HUES6 (cell line): Measurements from ENCODE around the gene OIT3.

Experiments used
- H3K27ac ChIP-seq: 2 replicates; pipeline ENCODE4 v1.7.0; 2013; ENCODE audit warnings: low read depth, mild to moderate bottlenecking, low read length, inconsistent platforms
- H3K27me3 ChIP-seq: 2 replicates; pipeline ENCODE4 v1.6.1; 2013; ENCODE audit warnings: low read length; ENCODE audit not compliant: control insufficient read depth, insufficient read depth
- H3K36me3 ChIP-seq: 2 replicates; pipeline ENCODE4 v1.6.1; 2013; ENCODE audit warnings: low read length; ENCODE audit not compliant: control insufficient read depth, insufficient read depth
- H3K4me1 ChIP-seq: 2 replicates; pipeline ENCODE4 v1.6.1; 2013; ENCODE audit warnings: low read length; ENCODE audit not compliant: control insufficient read depth, insufficient read depth
- H3K4me3 ChIP-seq: 2 replicates; pipeline ENCODE4 v1.5.1; 2013; ENCODE audit warnings: low read depth, low read length
- H3K9ac ChIP-seq: one replicate; pipeline ENCODE4 v1.6.1; 2013; ENCODE audit warnings: mild to moderate bottlenecking, low read length
- H3K9me3 ChIP-seq: 2 replicates; pipeline ENCODE4 v1.6.1; 2013; ENCODE audit warnings: low read depth, low read length; ENCODE audit not compliant: control insufficient read depth, insufficient read depth

The OIT3 gene

DNA sequence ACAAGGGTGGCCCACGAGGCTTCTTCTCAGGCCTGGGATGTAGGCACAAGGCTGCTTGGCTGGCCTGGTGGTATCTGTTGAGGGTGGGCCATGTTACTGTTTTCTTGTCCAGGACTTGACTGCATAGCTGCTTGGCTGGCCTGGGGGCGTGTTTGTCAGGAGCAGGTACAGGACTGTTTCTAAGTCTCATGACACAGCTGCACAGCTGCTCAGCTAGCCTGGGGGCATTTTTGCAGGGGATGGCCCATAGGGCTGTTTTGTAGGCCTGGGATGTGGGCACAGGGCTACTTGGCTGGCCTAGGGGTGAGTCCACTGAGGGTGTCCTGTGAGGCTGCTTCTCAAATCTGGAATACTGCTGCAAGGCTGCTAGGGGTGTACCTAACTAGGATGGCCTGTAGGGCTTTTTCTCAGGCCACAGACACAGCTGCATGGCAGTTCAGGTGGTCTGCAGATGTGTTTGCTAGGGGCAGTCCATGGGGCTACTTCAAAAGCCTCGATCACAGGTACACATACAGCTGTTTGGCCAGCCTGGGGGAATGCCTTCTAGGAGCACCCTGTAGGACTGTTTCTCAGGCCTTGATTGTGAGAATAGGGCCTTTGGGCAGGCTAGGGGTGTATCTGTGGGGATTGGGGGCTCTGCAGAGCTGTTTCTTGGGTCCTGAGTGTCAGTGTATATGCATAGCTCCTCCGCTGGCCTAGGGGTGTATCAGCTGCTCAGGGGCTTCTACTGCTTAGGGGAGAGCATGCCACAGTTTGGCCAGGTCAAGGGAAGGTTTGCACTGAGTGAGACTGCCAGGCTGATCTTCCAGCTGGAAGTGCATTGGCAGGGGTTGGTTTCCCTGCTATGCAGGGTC, 87.7 kb downstream of the OIT3 start:
- Histone ChIP-seq H3K4me3 (no peak overlapping the region), H3K9ac (no peak overlapping the region), H3K4me1 (0 out of 2 replicates have a peak, but pooled peaks cover 3% of the 10 kb centered on the region), H3K27ac (no peak overlapping the region), H3K9me3 (peaks cover 7% of the 10 kb centered on the region), H3K36me3 (no peaks in the 10 kb centered on the region), H3K27me3 (no peaks in the 10 kb centered on the region)

DNA sequence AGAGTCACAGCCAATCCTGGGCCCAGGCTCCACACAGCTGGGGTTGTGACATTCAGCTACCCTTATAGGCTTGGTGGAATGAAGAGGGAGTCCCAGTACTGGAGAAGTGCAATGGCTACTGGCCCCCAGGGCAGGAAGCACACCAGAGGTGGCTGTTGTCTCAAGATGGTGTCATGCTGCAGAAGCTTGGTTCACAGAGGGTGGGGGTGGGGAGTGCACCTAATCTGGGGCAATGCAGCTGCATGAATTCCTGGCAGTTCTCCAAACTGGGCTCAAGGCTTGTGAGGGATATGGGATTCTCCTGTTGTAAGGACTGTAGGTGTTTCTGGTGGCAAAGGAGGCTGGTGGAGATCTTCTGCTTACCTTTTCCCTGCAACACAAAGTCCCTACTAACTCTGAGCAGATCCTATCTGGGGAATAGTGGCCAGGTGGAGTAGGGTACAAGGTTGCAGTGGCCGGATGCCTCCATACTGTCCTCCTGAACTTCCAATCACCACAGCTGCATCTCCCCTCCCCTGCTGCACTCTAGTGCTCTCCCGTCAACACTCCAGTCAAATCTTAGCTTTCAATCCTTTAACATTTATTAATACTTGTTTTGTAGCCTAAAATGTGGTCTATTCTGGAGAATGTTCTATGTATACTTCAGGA, 88.5 kb downstream of the OIT3 start:
- H3K4me1 ChIP-seq = 0 out of 2 replicates have a peak, but pooled peaks cover 3% of the 10 kb centered on the region
- H3K9me3 ChIP-seq = peaks cover 5% of the 10 kb centered on the region
- H3K27ac ChIP-seq = no peak overlapping the region
- H3K36me3 ChIP-seq = no peaks in the 10 kb centered on the region
- H3K9ac ChIP-seq = no peak overlapping the region
- no peak overlapping the region for H3K4me3 ChIP-seq
- H3K27me3 ChIP-seq = no peaks in the 10 kb centered on the region
